Measurements from ENCODE around the gene PSMB5. TPM values are rescaled to one million over a fixed set of nuclear protein-coding genes. Genes with fewer than 3 reads are reported as not detected.

PSMB5 gene
- total and polyA plus RNA-seq, 2 of the 13 experiments (the other 11 are each of a cell fraction or from before 2014, with no cell fraction given), result 705 to 871 TPM

GRCh38 chr14:22985894-22986507 is 48.7 kb downstream of the PSMB5 start (continued):
- TF ChIP-seq GMEB1 (CRISPR knock-in tag; IDR thresholded peaks at IDR 0.05; ENCODE audit: borderline replicate concordance) (peak; percentile 55; the same call in 1 of the 2 replicates), POLR2G (IDR thresholded peaks at IDR 0.05; ENCODE audit: low read depth, low read length) (peak; percentile 14; the same call in 1 of the 2 replicates), TBX3 (IDR thresholded peaks at IDR 0.05; ENCODE audit: borderline replicate concordance) (no peak), ZNF205 (CRISPR knock-in tag; IDR thresholded peaks at IDR 0.05) (no peak), EHMT2 (IDR thresholded peaks at IDR 0.05; ENCODE audit: borderline replicate concordance, low read depth, low read length) (no peak), ZNF121 (CRISPR knock-in tag; IDR thresholded peaks at IDR 0.05) (no peak), ZNF768 (CRISPR knock-in tag; IDR thresholded peaks at IDR 0.05) (no peak), ZNF740 (CRISPR knock-in tag; IDR thresholded peaks at IDR 0.05) (peak; percentile 35; the same call in 1 of the 2 replicates), STAT5B (CRISPR knock-in tag; IDR thresholded peaks at IDR 0.05) (no peak), ZNF672 (CRISPR knock-in tag; IDR thresholded peaks at IDR 0.05) (no peak), ZFP37 (CRISPR knock-in tag; IDR thresholded peaks at IDR 0.05; ENCODE audit: borderline replicate concordance) (peak; percentile 75; the same call in 1 of the 2 replicates), SPEN (CRISPR knock-in tag; IDR thresholded peaks at IDR 0.05; ENCODE audit: low read depth) (peak; percentile 7; the same call in 1 of the 2 replicates), PATZ1 (CRISPR knock-in tag; IDR thresholded peaks at IDR 0.05) (no peak), ZMYM4 (CRISPR knock-in tag; IDR thresholded peaks at IDR 0.05) (no peak), NR2F1 (CRISPR knock-in tag; IDR thresholded peaks at IDR 0.05) (no peak), FOXC1 (CRISPR knock-in tag; IDR thresholded peaks at IDR 0.05; ENCODE audit: borderline replicate concordance) (no peak), ZBTB8A (CRISPR knock-in tag; IDR thresholded peaks at IDR 0.05; ENCODE audit: borderline replicate concordance, low read depth) (no peak), NFAT5 (CRISPR knock-in tag; IDR thresholded peaks at IDR 0.05) (no peak), NR2F2 (IDR thresholded peaks at IDR 0.05; ENCODE audit: borderline replicate concordance, low read depth) (no peak)
